Activated naive CD4-positive, alpha-beta T cell treated with anti-CD3 and anti-CD28 coated beads, Interleukin-2, amount 50 U/mL, for 24 hours (primary cell): ENCODE measurements around the gene MTMR10.

Source experiments
- H3K27ac Mint-ChIP-seq: one replicate; pipeline ENCODE4 v1.8.0; 2021; ENCODE audit warnings: mild to moderate bottlenecking, mixed read lengths
- H3K27me3 Mint-ChIP-seq: one replicate; pipeline ENCODE4 v1.8.0; 2021; ENCODE audit warnings: mixed read lengths
- H3K36me3 Mint-ChIP-seq: one replicate; pipeline ENCODE4 v1.8.0; 2021; ENCODE audit warnings: mixed read lengths
- H3K4me1 Mint-ChIP-seq: one replicate; pipeline ENCODE4 v1.8.0; 2021; ENCODE audit warnings: mixed read lengths
- H3K4me3 Mint-ChIP-seq: one replicate; pipeline ENCODE4 v1.8.0; 2021; ENCODE audit warnings: mild to moderate bottlenecking, mixed read lengths
- H3K9me3 Mint-ChIP-seq: one replicate; pipeline ENCODE4 v1.8.0; 2021; ENCODE audit warnings: mixed read lengths

MTMR10 gene

GRCh38 chr15:30953731-30954378 is 37.6 kb downstream of the MTMR10 start:
- peaks cover 7% of the 10 kb centered on the region for H3K4me1 Mint-ChIP-seq
- H3K36me3 Mint-ChIP-seq = peaks cover 48% of the 10 kb centered on the region
- H3K4me3 Mint-ChIP-seq = no peak overlapping the region
- H3K9me3 Mint-ChIP-seq = no peaks in the 10 kb centered on the region
- H3K27me3 Mint-ChIP-seq = no peaks in the 10 kb centered on the region
- peak overlapping the region; percentile 41 for H3K27ac Mint-ChIP-seq

DNA sequence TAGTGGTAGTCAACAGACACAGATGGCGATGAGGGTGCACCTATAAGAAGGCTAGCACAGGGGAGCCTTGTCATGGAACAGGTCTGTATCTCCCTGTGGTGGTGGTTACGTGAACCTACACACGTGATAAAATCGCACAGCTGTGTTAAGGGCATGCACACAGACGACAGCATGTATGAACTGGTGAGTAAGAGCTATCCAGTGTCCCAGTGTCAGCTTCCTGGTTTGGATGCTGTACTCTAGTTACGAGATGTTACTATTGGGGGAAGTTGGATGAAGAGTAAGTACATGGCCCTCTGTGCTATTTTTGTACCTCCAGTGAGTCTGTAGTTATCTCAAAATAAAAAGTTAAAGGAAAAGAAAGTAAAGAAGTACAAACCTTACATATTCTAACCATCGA is 38.2 kb downstream of the MTMR10 start:
- Mint-ChIP-seq H3K27ac (no peak overlapping the region), H3K4me1 (peaks cover 7% of the 10 kb centered on the region), H3K4me3 (no peak overlapping the region), H3K9me3 (no peaks in the 10 kb centered on the region), H3K36me3 (peaks cover 48% of the 10 kb centered on the region), H3K27me3 (no peaks in the 10 kb centered on the region)

DNA sequence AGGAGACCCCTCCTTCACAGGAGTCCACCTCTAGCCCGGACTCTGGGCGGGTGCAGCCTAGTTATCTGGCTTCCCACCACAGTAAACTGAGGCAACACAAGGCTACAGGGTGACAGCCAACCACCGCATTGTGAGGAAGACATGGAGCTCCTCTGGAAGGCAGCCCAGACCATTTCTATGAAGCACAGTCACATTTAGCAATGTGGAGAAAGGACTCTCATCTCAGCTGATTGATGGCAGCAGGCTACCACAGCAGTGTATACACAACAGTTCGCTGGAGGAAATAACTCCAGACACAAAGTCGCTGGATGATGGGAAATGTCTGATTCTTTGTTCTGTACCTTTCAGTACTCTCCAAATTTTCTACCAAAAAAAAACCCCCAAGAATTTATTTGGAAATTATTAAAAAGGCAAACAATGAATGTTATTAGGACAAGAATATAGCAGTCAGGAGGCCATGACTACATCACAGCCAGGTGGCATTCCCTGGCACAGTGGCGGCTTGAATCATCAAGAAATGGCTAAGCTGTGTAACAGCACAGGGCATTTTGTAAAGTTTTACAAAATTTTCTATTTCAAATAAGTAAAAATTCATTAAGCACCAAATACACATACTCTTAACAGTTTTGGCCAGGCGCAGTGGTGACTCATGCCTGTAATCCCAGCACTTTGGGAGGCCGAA is 47.6 kb downstream of the MTMR10 start:
- peaks cover 11% of the 10 kb centered on the region for H3K36me3 Mint-ChIP-seq
- no peaks in the 10 kb centered on the region for H3K9me3 Mint-ChIP-seq
- no peaks in the 10 kb centered on the region for H3K4me1 Mint-ChIP-seq
- H3K4me3 Mint-ChIP-seq = no peak overlapping the region
- H3K27ac Mint-ChIP-seq = no peak overlapping the region
- H3K27me3 Mint-ChIP-seq = no peaks in the 10 kb centered on the region

GRCh38 chr15:30941520-30941919 is 49.9 kb downstream of the MTMR10 start:
- Mint-ChIP-seq H3K36me3 (peaks cover 5% of the 10 kb centered on the region), H3K4me3 (no peak overlapping the region), H3K27ac (no peak overlapping the region), H3K4me1 (no peaks in the 10 kb centered on the region), H3K27me3 (no peaks in the 10 kb centered on the region), H3K9me3 (no peaks in the 10 kb centered on the region)

GRCh38 chr15:30940359-30940758 is 51.1 kb downstream of the MTMR10 start:
- H3K27me3 Mint-ChIP-seq = no peaks in the 10 kb centered on the region
- no peaks in the 10 kb centered on the region for H3K4me1 Mint-ChIP-seq
- H3K9me3 Mint-ChIP-seq = no peaks in the 10 kb centered on the region
- H3K36me3 Mint-ChIP-seq = peaks cover 2% of the 10 kb centered on the region
- H3K27ac Mint-ChIP-seq = no peak overlapping the region
- H3K4me3 Mint-ChIP-seq = no peak overlapping the region

DNA sequence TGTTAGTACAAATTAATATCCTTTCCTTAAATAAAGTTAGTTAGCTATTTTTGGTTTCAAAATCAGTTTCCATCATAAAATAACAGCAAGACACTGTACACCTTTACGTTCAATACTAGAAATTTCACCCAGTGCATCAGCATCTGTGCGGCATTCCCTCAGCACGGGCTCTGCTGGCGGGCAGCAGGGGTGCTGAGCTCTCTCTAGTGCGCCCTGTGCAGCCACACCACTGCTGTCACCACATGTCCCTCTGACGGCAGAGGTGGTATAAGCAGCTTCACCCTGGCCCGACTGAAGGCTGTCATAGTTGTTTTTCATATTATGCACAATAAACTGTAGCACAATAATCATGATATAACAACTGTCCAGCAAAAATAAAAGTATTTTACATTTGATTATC is 52.3 kb downstream of the MTMR10 start:
- H3K4me3 Mint-ChIP-seq = no peak overlapping the region
- no peaks in the 10 kb centered on the region for H3K27me3 Mint-ChIP-seq
- peaks cover 6% of the 10 kb centered on the region for H3K36me3 Mint-ChIP-seq
- H3K4me1 Mint-ChIP-seq = peaks cover 2% of the 10 kb centered on the region
- no peak overlapping the region for H3K27ac Mint-ChIP-seq
- no peaks in the 10 kb centered on the region for H3K9me3 Mint-ChIP-seq

GRCh38 chr15:30933293-30933692 is 58.1 kb downstream of the MTMR10 start:
- no peaks in the 10 kb centered on the region for H3K9me3 Mint-ChIP-seq
- H3K4me3 Mint-ChIP-seq = no peak overlapping the region
- peaks cover 20% of the 10 kb centered on the region for H3K36me3 Mint-ChIP-seq
- H3K27ac Mint-ChIP-seq = peak overlapping the region; percentile 13
- no peaks in the 10 kb centered on the region for H3K27me3 Mint-ChIP-seq
- peaks cover 16% of the 10 kb centered on the region for H3K4me1 Mint-ChIP-seq

DNA sequence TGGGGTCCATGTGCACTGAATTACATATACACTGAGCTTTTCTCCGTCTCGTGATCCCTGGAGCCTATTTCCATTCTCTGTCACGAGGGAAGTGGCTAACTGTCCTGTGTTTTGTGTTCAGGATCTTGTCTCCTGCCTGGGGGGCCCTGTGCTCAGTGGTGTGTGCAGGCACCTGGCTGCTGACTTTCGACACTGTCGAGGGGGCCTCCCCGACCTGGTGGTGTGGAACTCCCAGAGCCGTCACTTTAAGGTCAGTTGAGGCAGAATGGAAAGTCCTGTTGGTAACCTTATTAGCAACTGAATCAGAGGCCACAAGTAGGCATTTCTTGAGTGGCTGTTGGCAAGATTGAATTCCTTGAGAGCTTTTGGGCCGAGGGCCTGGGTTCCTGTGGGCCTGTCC is 61.0 kb downstream of the MTMR10 start:
- H3K4me1 Mint-ChIP-seq = peaks cover 16% of the 10 kb centered on the region
- H3K9me3 Mint-ChIP-seq = no peaks in the 10 kb centered on the region
- H3K27me3 Mint-ChIP-seq = no peaks in the 10 kb centered on the region
- peaks cover 24% of the 10 kb centered on the region for H3K36me3 Mint-ChIP-seq
- H3K27ac Mint-ChIP-seq = no peak overlapping the region
- no peak overlapping the region for H3K4me3 Mint-ChIP-seq

DNA sequence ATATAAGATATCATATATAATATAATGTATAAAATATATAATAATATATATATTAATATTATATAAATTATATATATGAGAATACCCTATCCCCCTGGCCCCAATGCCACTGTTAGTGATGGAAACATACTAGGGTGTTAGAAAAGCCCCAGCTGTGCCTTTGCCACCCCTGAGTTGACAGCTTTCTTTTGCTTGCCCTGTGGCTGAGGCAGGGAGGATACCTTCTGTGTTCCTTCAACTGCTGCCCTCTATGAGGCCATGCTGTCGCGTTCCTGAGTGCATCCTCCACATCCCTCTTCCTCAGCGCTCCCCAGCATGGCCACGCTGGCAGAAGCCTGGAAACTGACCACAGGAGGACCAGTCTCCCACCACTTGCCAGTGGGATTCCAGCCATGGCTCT is 61.4 kb downstream of the MTMR10 start:
- Mint-ChIP-seq H3K27me3 (no peaks in the 10 kb centered on the region), H3K36me3 (peaks cover 24% of the 10 kb centered on the region), H3K4me3 (no peak overlapping the region), H3K27ac (no peak overlapping the region), H3K9me3 (no peaks in the 10 kb centered on the region), H3K4me1 (peaks cover 16% of the 10 kb centered on the region)

- H3K4me1 Mint-ChIP-seq = peaks cover 14% of the 10 kb centered on the region
- no peak overlapping the region for H3K4me3 Mint-ChIP-seq
- peak overlapping the region; percentile 35 for H3K27ac Mint-ChIP-seq
- peaks cover 18% of the 10 kb centered on the region for H3K36me3 Mint-ChIP-seq
- no peaks in the 10 kb centered on the region for H3K27me3 Mint-ChIP-seq
- H3K9me3 Mint-ChIP-seq = no peaks in the 10 kb centered on the region
Observed at GRCh38 chr15:30929064-30929669, 62.3 kb downstream of the MTMR10 start.

DNA sequence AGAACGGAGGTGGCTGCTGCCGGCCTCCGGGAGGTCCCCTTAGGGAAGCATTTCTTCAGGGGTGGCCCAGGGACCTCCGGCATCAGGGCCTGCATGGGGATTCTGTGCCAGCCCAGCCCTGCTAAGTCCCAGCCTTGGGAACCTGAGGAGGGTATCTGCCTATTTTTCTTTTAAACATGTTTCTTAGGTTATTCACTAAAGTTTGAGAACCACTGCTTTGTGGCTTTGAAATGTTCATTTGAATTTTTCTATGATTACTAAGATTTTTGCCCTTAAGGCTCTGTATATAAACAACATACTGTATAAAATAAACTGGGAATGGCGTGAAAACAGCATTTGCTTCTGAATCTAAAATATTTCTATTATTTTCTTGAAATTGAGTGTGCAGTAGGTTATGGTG is 63.4 kb downstream of the MTMR10 start:
- no peaks in the 10 kb centered on the region for H3K27me3 Mint-ChIP-seq
- H3K4me1 Mint-ChIP-seq = peaks cover 6% of the 10 kb centered on the region
- H3K36me3 Mint-ChIP-seq = peaks cover 16% of the 10 kb centered on the region
- no peak overlapping the region for H3K27ac Mint-ChIP-seq
- H3K9me3 Mint-ChIP-seq = no peaks in the 10 kb centered on the region
- H3K4me3 Mint-ChIP-seq = no peak overlapping the region

GRCh38 chr15:30927148-30927761 is 64.2 kb downstream of the MTMR10 start:
- Mint-ChIP-seq H3K36me3 (peaks cover 13% of the 10 kb centered on the region), H3K9me3 (no peaks in the 10 kb centered on the region), H3K4me3 (no peak overlapping the region), H3K27me3 (no peaks in the 10 kb centered on the region), H3K27ac (no peak overlapping the region), H3K4me1 (peaks cover 2% of the 10 kb centered on the region)

DNA sequence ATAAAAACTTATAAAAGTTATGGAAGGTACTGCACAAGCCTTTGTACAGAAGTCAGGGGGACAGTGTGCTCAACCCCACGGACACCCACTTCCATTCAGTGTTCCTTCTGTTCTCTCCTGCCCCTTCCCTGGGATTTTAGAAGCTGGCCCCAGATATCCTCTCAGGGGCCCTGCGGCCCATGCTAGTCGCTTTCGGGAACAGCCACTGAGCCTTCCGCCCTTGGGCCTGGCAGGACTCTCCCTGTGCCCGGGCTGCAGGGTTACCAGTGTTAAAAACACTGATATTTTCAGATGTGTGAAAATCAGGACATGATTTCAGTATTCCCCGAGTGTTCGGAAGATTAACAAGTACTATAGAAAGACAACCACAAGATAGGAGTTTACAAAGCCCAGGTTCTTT is 65.3 kb downstream of the MTMR10 start:
- no peak overlapping the region for H3K27ac Mint-ChIP-seq
- no peaks in the 10 kb centered on the region for H3K9me3 Mint-ChIP-seq
- peaks cover 10% of the 10 kb centered on the region for H3K36me3 Mint-ChIP-seq
- H3K4me1 Mint-ChIP-seq = no peaks in the 10 kb centered on the region
- H3K4me3 Mint-ChIP-seq = no peak overlapping the region
- no peaks in the 10 kb centered on the region for H3K27me3 Mint-ChIP-seq

- no peak overlapping the region for H3K4me3 Mint-ChIP-seq
- no peaks in the 10 kb centered on the region for H3K9me3 Mint-ChIP-seq
- no peaks in the 10 kb centered on the region for H3K4me1 Mint-ChIP-seq
- peaks cover 10% of the 10 kb centered on the region for H3K36me3 Mint-ChIP-seq
- H3K27ac Mint-ChIP-seq = no peak overlapping the region
- no peaks in the 10 kb centered on the region for H3K27me3 Mint-ChIP-seq
Observed at GRCh38 chr15:30925686-30926085, 65.7 kb downstream of the MTMR10 start.

- H3K36me3 Mint-ChIP-seq = peaks cover 9% of the 10 kb centered on the region
Observed at GRCh38 chr15:30924353-30924752, 67.1 kb downstream of the MTMR10 start.

GRCh38 chr15:30923429-30923828 is 68.0 kb downstream of the MTMR10 start:
- Mint-ChIP-seq H3K9me3 (no peaks in the 10 kb centered on the region), H3K4me1 (no peaks in the 10 kb centered on the region), H3K36me3 (peaks cover 9% of the 10 kb centered on the region), H3K4me3 (no peak overlapping the region), H3K27ac (no peak overlapping the region), H3K27me3 (no peaks in the 10 kb centered on the region)

More at GRCh38 chr15:30924353-30924752, 67.1 kb downstream of the MTMR10 start:
- Mint-ChIP-seq H3K4me3 (no peak overlapping the region), H3K27ac (no peak overlapping the region), H3K4me1 (no peaks in the 10 kb centered on the region), H3K9me3 (no peaks in the 10 kb centered on the region), H3K27me3 (no peaks in the 10 kb centered on the region)
